Muscle of leg (tissue), 11 donors: ENCODE data around the gene CHAMP1. TPM values are rescaled to one million over a fixed set of nuclear protein-coding genes. Genes with fewer than 3 reads are reported as not detected.

Experiments used
- DNase-seq: peaks from one replicate; pipeline ENCODE4 v3.0.0; 2013
- H3K27ac ChIP-seq: one replicate; pipeline ENCODE4 v1.5.1; 2013; ENCODE audit warnings: mild to moderate bottlenecking, low read length, control low read depth
- H3K27me3 ChIP-seq: one replicate; pipeline ENCODE4 v1.6.1; 2013; ENCODE audit warnings: low read length; ENCODE audit not compliant: control insufficient read depth, insufficient read depth
- H3K36me3 ChIP-seq: one replicate; pipeline ENCODE4 v1.6.1; 2013; ENCODE audit warnings: low read length; ENCODE audit not compliant: control insufficient read depth, insufficient read depth
- H3K4me1 ChIP-seq: one replicate; pipeline ENCODE4 v1.6.1; 2013; ENCODE audit warnings: low read length; ENCODE audit not compliant: control insufficient read depth, insufficient read depth
- H3K4me3 ChIP-seq: one replicate; pipeline ENCODE4 v1.5.1; 2013; ENCODE audit warnings: low read length, control low read depth
- H3K9me3 ChIP-seq: replicated peaks from 2 replicates; pipeline ENCODE4 v1.6.1; 2013; ENCODE audit warnings: low read depth, low read length; ENCODE audit not compliant: control insufficient read depth
- WGBS: methylation state at CpG from one replicate; pipeline ENCODE4 v1.1.5; 2013; ENCODE audit warnings: missing lambda C conversion rate; ENCODE audit not compliant: insufficient coverage; 5-methylcytosine and 5-hydroxymethylcytosine counted together
- polyA plus RNA-seq, 8 donors: library from polyadenylated mRNA; unstranded; fragments of 120-200 nt; gene quantifications; one replicate each; pipeline versions ENCODE4 v1.2.1 to v1.2.3, GENCODE V29; 2013; ENCODE audit warnings: inconsistent platforms in 1 of 8, low replicate concordance in 1 of 8; ENCODE audit not compliant: insufficient read length in 8 of 8, insufficient read depth in 1 of 8
- total RNA-seq: library from RNA; stranded (reverse); fragments of 120-200 nt; gene quantifications from one replicate; pipeline ENCODE4 v1.2.4, GENCODE V29; 2013

The CHAMP1 gene
- total and polyA plus RNA-seq, 9 donors: 6.8 to 22.7 (median 15.6) TPM

DNA sequence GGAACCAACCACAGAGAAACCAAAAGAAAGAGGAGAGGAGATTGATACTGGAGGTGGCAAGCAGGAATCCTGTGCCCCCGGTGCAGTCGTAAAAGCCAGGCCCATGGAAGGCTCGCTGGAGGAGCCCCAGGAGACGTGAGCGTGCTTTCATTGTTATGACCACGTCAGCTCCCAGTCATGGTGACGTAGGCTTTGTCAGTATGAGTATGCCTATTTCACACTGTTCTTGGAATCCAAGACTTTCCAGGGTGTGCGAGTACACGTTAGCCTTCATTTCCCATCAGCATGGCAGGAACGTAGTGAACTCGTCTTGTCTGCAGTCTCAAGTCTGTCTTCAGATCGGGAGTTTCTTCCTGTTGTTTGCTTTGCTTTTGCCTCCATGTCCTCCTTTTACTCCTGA lies 15.4 kb upstream of the CHAMP1 start:
- Histone ChIP-seq H3K4me1 (peaks cover 9% of the 10 kb centered on the region), H3K4me3 (no peak overlapping the region), H3K27me3 (no peaks in the 10 kb centered on the region), H3K27ac (no peak overlapping the region), H3K36me3 (peaks cover 65% of the 10 kb centered on the region), H3K9me3 (no peaks in the 10 kb centered on the region)
- 83% methylated on average over 6 of the region's 12 CpGs for WGBS
- DNase-seq: no peak

DNA sequence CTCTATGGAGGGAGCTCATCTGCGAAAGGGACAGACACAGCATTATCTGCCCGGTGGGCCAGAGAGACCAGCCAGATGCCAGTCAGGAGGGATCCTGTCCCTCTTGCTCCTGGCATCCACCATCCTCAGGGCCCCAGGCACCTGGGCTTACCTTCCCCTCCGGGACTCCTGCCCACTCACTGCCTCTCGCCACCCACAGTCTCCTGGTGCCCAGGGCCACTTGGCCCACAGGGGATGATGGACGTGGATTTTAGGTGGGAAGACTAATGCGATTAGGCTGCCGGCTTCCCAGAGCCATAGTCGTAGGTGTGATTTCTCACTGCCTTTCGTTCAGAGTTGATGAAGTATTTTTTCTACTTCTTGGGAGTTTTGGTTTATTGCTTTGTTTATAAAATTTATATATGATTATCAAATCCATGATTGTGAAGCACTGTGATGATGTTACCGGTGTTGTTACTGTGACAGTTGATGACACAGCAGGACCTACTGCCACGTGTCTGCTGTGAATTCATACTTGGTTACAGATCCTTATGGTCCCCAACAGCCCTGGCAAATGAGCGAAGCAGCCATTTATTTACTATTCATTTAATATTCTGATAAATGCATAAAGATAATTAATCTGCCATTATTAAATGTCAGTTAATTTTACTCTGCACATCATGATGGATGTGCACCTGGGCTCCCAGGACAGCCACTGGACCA lies 14.5 kb upstream of the CHAMP1 start:
- H3K36me3 ChIP-seq: peaks cover 68% of the 10 kb centered on the region
- WGBS: no CpG with 5 or more reads among the region's 12 CpGs
- no peak overlapping the region for H3K4me3 ChIP-seq
- DNase-seq: no peak
- H3K9me3 ChIP-seq: no peaks in the 10 kb centered on the region
- peaks cover 9% of the 10 kb centered on the region for H3K4me1 ChIP-seq
- no peak overlapping the region for H3K27ac ChIP-seq
- H3K27me3 ChIP-seq: no peaks in the 10 kb centered on the region

DNA sequence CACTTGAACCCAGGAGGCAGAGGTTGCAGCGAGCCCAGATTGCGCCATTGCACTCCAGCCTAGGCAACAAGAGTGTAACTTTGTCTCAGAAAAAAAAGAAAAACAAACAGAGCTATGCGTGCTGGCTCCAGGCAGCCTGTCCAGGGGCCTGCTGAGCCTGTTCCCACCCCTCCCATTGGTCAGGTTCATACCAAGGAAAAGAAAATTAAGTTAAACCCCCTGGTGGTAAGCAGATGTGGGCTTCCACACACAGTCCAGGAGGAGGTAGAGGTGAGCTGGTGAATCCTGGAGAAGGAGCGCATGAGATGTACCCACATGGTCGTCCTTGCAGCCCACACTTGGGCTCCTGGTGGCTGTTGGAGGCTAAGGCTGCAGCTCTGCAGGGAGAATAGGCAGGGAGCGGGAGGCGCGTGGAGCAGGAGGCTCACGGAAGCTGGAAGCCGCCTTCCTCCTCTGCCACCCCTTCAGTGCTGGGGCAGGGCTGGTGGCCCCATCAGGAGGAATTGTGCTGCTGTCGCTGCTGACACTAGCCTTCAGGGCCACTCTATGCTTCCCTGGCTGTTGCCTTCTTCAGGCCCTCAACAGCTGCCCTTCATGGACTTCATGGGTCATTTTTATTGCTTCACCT lies 10.5 kb upstream of the CHAMP1 start:
- Histone ChIP-seq H3K27ac (no peak overlapping the region), H3K4me1 (no peaks in the 10 kb centered on the region), H3K9me3 (no peaks in the 10 kb centered on the region), H3K4me3 (no peak overlapping the region), H3K27me3 (no peaks in the 10 kb centered on the region), H3K36me3 (peaks cover 69% of the 10 kb centered on the region)
- 89% methylated on average over 7 of the region's 11 CpGs for WGBS
- no peak for DNase-seq

DNA sequence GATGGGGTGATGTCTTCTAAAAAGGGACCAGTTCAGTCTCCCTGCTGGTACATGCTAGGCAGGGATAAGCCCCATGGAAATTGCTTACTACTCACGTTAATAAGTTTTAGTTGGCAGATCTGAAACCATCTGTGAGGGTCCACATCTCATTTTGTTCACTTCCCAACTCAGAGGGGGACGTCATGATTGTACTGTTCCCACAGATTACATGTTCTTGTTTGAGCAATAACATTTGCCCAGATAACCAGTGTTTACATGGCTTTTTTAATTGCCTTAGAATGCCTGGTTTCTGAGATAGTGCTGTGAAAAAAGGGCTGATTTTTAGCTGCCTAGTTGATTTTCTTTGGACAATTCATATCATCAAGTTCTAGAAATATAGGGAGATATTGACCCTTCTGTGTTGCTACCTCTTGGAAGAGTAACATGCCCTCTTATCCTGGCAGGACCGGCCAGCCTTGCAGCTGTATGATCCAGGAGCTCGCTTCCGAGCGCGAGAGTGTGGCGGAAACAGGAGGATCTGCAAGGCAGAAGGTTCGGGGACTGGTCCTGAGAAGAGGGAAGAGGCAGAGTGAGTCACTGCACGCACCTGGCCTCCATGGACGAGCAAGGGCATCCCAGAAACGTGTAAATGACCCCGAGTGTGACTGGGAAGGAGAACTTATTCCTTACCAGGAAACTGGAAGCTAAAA lies 9.8 kb upstream of the CHAMP1 start:
- Histone ChIP-seq H3K27me3 (no peaks in the 10 kb centered on the region), H3K27ac (no peak overlapping the region), H3K4me1 (no peaks in the 10 kb centered on the region), H3K9me3 (no peaks in the 10 kb centered on the region), H3K36me3 (peaks cover 62% of the 10 kb centered on the region), H3K4me3 (no peak overlapping the region)
- 98% methylated on average over 9 of the region's 13 CpGs for WGBS
- no peak for DNase-seq

DNA sequence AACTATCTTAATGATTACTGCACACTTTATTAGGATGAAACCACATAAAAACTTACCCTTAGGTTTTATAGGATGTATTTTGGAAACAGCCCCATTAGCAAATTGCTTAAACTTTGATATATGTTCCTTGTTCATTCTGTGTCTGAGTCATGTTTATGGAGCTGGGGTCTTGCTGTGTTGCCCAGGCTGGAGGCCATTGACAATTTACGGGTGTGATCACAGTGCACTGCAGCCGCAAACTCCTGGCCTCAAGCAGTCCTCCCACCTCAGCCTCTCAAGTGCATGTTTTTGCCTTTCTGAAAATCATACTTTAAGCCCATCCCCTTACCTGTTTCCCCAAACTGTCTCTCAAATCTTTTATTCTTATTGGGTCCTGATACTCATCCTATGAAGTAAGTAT lies 5.2 kb upstream of the CHAMP1 start:
- Histone ChIP-seq H3K27ac (no peak overlapping the region), H3K4me1 (peaks cover 7% of the 10 kb centered on the region), H3K27me3 (no peaks in the 10 kb centered on the region), H3K4me3 (no peak overlapping the region), H3K9me3 (no peaks in the 10 kb centered on the region), H3K36me3 (peaks cover 22% of the 10 kb centered on the region)
- no peak for DNase-seq
- 100% methylated on average over 2 of the region's 2 CpGs for WGBS

DNA sequence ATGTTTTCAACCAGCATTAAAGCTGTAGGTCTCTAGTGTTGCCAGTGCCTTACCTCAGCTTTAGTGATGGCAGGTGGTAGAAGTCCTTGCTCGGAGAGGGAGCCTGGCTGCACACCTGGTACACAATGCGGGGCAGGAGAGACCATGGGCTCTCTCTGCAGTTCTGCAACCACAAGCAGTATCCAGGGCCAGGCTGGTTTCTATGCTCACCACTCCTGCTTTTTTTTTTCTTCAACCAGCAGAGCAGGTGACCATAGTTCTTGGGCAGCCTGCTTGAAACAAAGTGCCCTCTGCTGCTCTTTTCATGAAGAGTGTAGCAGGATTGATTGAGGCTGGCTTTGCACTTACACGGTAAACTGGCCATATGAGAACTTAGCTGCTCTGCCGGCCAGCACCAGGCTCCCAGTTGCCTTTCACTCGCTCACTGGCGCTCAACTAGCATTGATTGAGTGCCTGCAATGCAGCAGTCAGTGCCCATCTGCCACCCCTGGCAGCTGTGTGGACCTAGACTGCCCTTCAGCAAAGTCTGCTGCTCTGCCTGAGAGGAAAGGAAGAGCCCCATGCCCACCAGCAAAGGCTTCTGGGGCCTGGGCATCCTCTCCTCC lies 4.4 kb upstream of the CHAMP1 start:
- H3K4me1 ChIP-seq: peaks cover 7% of the 10 kb centered on the region
- peaks cover 16% of the 10 kb centered on the region for H3K36me3 ChIP-seq
- H3K9me3 ChIP-seq: no peaks in the 10 kb centered on the region
- H3K27me3 ChIP-seq: no peaks in the 10 kb centered on the region
- WGBS: 73% methylated on average over 6 of the region's 6 CpGs
- no peak overlapping the region for H3K27ac ChIP-seq
- peak; percentile 17 for DNase-seq
- no peak overlapping the region for H3K4me3 ChIP-seq

DNA sequence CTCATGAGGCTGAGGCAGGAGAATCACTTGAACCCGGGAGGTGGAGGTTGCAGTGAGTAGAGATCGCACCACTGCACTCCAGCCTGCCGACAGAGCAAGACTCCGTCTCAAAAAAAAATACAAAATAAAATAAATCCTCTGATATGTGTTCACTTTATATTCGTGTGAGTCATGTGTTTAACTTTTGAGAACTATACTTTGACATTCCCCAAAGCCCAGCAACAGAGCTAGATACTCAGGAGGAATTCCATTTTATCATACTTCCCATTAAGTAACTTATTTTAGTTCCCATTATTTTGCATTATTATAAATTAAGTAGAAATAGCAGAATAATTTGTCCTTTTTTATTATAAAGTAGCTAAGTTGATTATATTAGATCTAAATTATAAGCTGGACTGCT lies 3.3 kb upstream of the CHAMP1 start:
- no peaks in the 10 kb centered on the region for H3K9me3 ChIP-seq
- H3K27ac ChIP-seq: no peak overlapping the region
- no peaks in the 10 kb centered on the region for H3K27me3 ChIP-seq
- no peak for DNase-seq
- WGBS: no CpG with 5 or more reads among the region's 5 CpGs
- peaks cover 15% of the 10 kb centered on the region for H3K4me1 ChIP-seq
- peaks cover 13% of the 10 kb centered on the region for H3K36me3 ChIP-seq
- H3K4me3 ChIP-seq: no peak overlapping the region

DNA sequence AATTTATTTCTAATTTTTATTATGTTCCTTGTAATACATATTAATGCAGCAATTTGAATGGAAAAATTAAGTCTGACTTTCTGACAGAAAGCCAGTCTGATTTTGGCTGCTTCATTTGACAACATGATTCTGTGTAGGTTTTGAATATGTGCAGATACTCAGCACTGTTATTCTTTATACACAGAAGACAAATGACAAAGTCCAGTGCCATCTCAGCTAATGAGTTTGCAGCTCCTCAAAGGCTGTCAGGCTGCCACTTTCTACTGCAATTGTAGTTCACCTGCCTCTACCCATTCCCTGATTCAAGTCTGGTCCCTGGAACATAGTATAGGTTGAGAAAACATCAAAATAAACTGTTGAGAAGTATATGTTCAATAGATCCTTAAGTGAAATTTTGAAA lies 2.9 kb upstream of the CHAMP1 start:
- peaks cover 15% of the 10 kb centered on the region for H3K4me1 ChIP-seq
- no peaks in the 10 kb centered on the region for H3K9me3 ChIP-seq
- no peak overlapping the region for H3K27ac ChIP-seq
- H3K36me3 ChIP-seq: peaks cover 9% of the 10 kb centered on the region
- H3K27me3 ChIP-seq: no peaks in the 10 kb centered on the region
- DNase-seq: no peak
- no peak overlapping the region for H3K4me3 ChIP-seq

DNA sequence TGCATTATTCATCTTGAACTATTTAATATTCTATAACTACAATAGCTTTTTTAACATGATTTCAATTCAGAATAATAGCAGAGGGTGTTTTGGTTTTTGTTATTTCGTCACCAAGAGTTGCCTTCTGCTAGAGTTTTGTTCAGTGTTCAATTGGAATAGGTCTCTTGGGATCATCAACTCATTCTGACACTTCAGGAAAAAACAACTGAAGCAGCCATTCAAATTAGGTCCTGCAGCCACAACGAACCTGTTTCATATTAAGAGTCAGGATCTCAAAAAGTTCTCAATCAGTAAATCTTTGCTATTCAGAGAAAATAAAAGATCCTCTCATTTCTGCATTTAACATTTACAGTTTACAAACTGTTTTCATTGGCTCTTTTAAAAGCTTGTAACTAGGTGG lies 2.4 kb upstream of the CHAMP1 start:
- Histone ChIP-seq H3K4me1 (peaks cover 15% of the 10 kb centered on the region), H3K27ac (no peak overlapping the region), H3K9me3 (no peaks in the 10 kb centered on the region), H3K27me3 (no peaks in the 10 kb centered on the region), H3K4me3 (no peak overlapping the region), H3K36me3 (peaks cover 3% of the 10 kb centered on the region)
- DNase-seq: peak; percentile 14
- WGBS: no CpG with 5 or more reads among the region's 2 CpGs
